Measurements from ENCODE around the gene RER1.

Gene RER1

DNA sequence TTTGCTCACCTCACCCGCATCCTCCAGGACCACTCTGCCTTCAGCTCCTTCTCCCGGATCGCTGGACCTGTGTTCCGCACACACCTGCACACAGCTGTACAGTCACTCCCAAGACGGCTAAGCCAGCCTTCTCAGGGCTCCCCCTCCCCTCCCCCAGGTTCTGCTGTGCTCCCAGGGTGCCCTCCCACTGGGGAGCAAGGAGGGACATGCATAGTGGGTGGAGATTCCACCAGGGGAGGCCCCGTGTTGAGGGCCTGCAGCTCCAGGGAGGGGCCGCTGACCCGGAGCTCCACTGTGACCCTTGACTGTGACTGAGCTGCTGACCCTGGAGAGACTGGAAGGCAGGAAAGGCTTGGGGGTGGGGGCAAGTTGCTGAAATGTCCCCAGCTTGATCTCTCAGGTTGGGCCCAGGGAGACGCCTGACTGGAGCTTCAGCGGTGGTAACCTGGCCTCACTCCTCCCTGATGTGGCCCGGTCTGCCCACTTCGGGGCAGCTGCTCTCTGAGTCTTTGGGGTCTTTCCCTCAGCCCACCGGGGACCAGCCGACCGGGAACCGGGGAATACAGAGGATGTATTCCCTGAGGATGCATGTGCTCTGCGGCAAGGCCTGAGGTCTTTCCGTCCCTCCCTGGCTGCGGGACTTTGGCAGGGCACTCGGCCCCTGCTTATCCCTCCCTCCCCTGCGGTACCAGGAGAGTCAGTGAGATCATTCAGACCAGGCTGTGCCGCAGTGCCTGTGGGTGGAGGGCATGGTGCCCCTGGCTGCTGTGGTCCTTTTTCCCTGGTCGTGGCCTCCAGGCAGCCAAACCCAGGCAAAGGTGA is 55.8 kb downstream of the RER1 start:
- DNase-seq, result no peak

DNA sequence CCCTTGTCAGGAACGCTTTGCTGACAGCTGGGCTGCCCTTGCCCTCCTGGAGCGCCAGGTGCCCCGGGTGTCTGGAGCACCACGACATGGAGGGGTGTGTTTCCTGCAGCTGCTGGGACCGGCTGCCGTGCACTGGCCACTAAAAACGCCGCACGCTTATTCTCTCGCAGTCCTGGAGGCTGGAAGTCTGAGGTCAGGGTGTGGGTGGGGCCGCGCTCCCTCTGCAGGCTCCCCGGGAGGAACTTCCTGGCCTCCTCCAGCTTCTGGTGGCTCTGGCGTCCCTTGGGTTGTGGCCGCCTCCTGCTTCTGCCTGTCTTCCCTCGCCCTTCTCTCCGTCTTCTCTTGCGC is 56.4 kb downstream of the RER1 start:
- DNase-seq, result no peak

DNA sequence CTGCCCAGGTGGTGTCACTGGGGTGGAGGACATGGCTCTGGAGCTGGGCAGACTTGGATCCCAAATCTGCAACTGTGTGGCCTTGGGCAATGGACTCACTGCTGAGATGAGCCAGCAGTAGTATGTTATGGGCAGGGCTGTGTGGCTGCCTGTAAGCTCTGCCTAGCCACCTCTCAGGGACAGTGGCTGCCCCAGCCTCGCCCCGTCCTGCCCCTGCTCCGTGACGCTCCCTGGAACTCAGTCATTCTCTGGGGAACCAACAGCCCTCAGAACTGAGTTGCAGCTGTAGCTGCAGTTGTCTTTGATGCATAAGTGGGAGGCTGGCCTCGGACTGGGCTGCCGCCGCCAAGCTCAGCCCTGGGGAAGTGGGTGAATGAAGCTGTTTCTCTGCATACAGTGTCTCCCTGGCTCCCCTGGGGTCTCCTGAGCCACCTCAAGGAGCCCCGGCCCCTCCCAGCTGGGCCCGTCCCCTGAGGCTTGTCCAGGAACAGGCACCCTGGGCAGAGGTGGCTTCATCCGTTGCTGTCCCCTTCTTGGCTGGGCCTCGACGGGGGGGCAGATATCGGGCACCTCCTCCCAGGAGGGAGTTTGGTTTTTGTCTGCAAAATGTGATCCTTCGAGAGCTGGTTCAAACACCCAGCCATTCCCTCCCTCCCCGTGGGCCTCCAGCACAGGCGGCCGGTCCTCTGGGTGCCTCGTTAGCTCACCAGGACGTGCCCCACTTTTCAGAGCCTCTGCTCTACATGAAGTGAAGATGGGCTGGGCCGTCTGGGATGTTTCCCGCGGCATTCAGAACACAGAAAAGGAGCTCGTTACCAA is 58.2 kb downstream of the RER1 start:
- DNase-seq, result no peak

DNA sequence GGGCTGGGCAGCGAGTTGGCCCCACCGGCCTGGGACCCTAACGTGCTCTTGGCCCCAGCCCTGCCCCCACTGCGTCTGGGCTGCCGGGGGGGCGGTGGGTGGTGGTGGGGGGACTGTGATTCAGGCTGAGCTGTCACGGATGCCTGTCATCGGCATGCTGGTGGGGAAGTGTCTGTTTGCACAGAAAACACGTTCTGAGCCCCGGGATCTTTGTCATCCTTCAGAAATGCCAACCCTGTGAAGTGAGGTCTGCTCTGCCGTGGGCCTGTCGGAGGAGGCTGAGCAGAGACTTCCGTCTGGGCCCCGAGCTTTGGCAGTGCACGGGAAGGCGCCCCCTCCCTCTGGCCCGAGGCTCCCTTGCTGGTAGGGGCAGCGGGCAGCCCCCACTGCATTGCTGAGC is 60.1 kb downstream of the RER1 start:
- DNase-seq, result no peak

DNA sequence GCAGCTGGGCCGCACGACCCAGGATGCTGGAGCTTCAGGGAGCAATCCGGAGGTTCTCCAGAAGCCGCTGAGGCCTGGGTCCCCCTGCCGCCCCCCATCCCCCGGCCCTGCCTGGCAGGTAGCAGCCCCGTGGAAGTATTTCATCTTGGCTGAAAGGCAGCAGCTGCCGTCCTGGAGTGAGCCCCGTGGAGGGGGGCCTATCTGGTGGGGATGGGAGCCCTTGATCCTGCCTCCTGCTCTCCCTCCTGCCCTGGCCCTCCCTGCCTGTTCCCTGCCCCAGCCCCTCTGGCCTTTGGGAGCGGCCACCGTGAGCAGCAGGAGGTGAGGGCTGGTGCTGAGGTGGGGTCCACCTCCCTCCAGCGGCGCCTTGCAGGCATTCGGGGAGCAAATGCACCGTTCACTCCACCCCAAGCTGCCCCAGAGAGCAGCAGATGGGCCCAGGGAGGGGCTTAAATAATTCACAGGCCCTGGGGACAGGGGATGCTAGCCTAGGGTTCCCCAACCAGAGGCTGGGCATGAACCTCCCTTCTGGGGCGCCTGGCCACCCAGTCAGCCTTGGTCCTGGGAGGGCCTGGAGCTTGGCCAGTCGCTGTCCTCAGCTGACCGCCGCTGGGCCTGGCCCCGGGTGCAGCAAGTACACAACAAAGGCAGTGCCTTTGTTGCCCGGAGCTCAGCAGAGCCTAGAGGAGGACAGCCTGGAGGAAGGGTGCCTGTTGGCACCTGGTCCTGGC is 60.7 kb downstream of the RER1 start:
- DNase-seq, result no peak

DNA sequence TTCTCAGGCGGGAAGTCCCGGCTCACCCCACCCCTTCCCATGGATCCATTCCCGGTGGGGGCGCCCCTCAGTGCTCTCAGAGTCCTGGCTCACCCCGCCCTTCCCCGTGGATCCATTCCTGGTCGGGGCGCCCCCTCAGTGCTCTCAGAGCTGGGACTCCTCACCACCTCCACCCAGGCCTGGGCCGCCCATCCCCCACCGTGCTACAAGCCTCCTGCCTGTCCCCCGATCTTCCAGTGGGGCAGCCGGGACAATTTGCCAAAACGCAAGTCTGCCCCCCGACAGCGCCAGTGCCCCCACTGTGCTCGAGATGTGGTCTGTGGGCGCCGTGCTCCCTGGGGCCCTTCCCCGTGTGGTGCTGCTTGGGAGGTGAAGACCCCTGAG is 61.3 kb downstream of the RER1 start:
- DNase-seq, result no peak

DNA sequence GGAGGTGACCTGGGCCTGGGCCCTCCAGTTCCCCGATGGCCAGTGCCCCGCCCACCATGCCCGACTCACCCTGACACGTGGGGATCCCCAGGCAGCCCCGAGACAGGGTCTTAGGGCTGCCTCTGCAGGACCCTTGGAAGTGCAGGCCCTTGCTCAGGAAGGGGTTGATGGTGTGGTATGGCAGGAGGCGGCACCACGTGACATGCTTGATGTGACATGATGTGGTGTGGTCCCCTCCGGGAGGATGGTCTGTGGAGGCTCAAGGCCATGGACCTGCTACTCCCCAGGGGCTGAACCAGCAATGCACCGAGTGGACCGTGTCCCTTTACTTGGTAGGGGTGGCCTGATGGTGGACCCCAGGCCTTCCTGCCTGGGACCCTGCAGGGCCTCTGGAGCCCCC is 62.6 kb downstream of the RER1 start:
- no peak for DNase-seq

Measured in CD4-positive, alpha-beta T cell treated with Interleukin-4 for 4 hours (primary cell).